GM12865 (cell line): ENCODE results near the gene RRP1B.
"Not testable (repeated sequence)": the region's sequence is repeated elsewhere in the genome, so short reads cannot be mapped to it uniquely, and the experiment has no call there.

Source experiments
- DNase-seq: peaks from one replicate; pipeline ENCODE4 v3.0.0; 2010; ENCODE audit warnings: low read depth
- H3K4me3 ChIP-seq: 2 replicates; pipeline ENCODE4 v1.5.1; 2011; ENCODE audit warnings: mild to moderate bottlenecking, low read depth, low read length, control low read depth
- TF ChIP-seq, protein P1 (sequence below): IDR thresholded peaks from 2 replicates; pipeline ENCODE4 v1.5.1; 2011; ENCODE audit warnings: low read length, control low read depth, low read depth, inconsistent platforms; ENCODE audit not compliant: insufficient read depth; ENCODE audit errors: missing control alignments

Gene RRP1B

GRCh38 chr21:43691801-43692200 lies 32.4 kb downstream of the RRP1B start:
- TF ChIP-seq, protein P1, sequence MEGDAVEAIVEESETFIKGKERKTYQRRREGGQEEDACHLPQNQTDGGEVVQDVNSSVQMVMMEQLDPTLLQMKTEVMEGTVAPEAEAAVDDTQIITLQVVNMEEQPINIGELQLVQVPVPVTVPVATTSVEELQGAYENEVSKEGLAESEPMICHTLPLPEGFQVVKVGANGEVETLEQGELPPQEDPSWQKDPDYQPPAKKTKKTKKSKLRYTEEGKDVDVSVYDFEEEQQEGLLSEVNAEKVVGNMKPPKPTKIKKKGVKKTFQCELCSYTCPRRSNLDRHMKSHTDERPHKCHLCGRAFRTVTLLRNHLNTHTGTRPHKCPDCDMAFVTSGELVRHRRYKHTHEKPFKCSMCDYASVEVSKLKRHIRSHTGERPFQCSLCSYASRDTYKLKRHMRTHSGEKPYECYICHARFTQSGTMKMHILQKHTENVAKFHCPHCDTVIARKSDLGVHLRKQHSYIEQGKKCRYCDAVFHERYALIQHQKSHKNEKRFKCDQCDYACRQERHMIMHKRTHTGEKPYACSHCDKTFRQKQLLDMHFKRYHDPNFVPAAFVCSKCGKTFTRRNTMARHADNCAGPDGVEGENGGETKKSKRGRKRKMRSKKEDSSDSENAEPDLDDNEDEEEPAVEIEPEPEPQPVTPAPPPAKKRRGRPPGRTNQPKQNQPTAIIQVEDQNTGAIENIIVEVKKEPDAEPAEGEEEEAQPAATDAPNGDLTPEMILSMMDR, result no peak
- no peak for DNase-seq
- no peak overlapping the region for H3K4me3 ChIP-seq

DNA sequence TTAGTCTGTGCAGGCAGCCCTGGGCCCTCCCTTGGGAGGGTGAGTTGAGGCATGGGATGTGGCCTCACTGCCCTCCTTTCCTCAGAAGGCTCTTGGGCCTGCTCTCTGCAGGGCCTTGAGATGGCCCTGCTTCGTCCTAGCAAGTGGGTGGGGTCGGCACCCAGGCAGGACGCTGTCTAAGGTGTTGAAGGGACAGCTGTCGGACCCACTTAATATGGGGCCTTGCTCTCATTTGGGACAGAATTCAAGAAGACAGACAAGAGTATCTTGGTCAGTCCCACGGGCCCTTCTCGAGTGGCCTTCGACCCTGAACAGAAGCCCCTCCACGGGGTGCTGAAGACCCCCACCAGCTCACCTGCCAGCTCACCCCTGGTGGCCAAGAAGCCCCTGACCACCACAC lies 33.6 kb downstream of the RRP1B start:
- TF ChIP-seq, protein P1, result no peak
- no peak for DNase-seq
- H3K4me3 ChIP-seq, result no peak overlapping the region

- H3K4me3 ChIP-seq, result no peak overlapping the region
- no peak for DNase-seq
- TF ChIP-seq, protein P1, result no peak
These were observed 34.6 kb downstream of the RRP1B start for GRCh38 chr21:43693981-43694380.

DNA sequence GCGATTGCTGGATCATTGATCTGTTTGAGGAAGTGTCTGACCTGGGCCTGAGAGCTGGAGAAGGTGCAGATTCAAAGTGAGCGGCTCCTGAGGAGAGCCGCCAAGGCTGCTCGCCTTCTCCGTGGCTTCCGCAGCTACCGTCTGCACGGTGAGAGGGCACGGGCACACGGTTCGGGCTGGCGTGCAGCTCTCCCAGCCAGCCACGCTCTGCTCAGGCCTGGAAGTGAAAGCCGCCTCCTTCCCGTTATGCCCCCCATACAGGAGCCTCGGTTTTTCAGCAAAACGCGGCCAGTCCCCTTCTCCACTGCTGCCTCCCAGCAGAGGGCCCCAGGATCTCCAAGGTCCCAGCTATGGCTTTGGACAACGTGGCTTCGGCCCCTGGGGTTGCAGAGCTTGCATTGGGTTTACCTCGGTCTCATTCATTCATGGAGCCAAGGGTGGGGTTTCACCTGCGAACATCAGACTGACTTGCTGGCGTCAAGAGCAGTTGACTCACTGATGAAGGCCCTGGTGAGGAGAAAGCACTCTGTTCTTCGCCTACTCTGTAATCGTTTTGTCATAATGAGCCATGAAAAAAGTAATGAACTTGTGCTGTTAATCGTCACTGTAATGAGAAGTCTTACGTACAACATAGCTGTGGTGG lies 35.2 kb downstream of the RRP1B start:
- H3K4me3 ChIP-seq, result no peak overlapping the region
- DNase-seq, result no peak
- TF ChIP-seq, protein P1, result no peak

- DNase-seq, result no peak
- TF ChIP-seq, protein P1, result no peak
- no peak overlapping the region for H3K4me3 ChIP-seq
These were observed 36.9 kb downstream of the RRP1B start for GRCh38 chr21:43696214-43696613.

GRCh38 chr21:43697758-43698643 lies 38.6 kb downstream of the RRP1B start:
- TF ChIP-seq, protein P1, result no peak
- DNase-seq, result no peak
- H3K4me3 ChIP-seq, result no peak overlapping the region

GRCh38 chr21:43699492-43699777 lies 40.1 kb downstream of the RRP1B start:
- not testable (repeated sequence) for H3K4me3 ChIP-seq, DNase-seq
